WERI-Rb-1 (cell line): ENCODE measurements around the gene KCNMA1.

ENCODE experiments used
- DNase-seq: peaks from one replicate; pipeline ENCODE4 v3.0.0-alpha.2; 2020
- H3K27ac ChIP-seq: fragments of 250-450 bp; sonication (Bioruptor Pico); 2 replicates; pipeline ENCODE4 v1.5.1; 2020; ENCODE audit warnings: mild to moderate bottlenecking, moderate library complexity
- H3K27me3 ChIP-seq: fragments of 250-450 bp; sonication (Bioruptor Pico); 2 replicates; pipeline ENCODE4 v1.5.1; 2021; ENCODE audit warnings: mild to moderate bottlenecking, low read depth, moderate library complexity; ENCODE audit not compliant: insufficient read depth, severe bottlenecking
- H3K36me3 ChIP-seq: fragments of 250-450 bp; sonication (Bioruptor Pico); 2 replicates; pipeline ENCODE4 v1.5.1; 2020; ENCODE audit warnings: mild to moderate bottlenecking, moderate library complexity
- H3K4me3 ChIP-seq: 2 replicates; pipeline ENCODE4 v1.5.1; 2011; ENCODE audit warnings: low read depth, mild to moderate bottlenecking, control low read depth, low read length
- H3K9me3 ChIP-seq: fragments of 250-450 bp; sonication (Bioruptor Pico); 2 replicates; pipeline ENCODE4 v1.5.1; 2021; ENCODE audit warnings: mild to moderate bottlenecking, moderate library complexity; ENCODE audit not compliant: severe bottlenecking
- CTCF ChIP-seq: IDR thresholded peaks from 2 replicates; pipeline ENCODE4 v1.5.1; 2011; ENCODE audit warnings: low read depth, mild to moderate bottlenecking, control low read depth, inconsistent platforms, low read length

The KCNMA1 gene

DNA sequence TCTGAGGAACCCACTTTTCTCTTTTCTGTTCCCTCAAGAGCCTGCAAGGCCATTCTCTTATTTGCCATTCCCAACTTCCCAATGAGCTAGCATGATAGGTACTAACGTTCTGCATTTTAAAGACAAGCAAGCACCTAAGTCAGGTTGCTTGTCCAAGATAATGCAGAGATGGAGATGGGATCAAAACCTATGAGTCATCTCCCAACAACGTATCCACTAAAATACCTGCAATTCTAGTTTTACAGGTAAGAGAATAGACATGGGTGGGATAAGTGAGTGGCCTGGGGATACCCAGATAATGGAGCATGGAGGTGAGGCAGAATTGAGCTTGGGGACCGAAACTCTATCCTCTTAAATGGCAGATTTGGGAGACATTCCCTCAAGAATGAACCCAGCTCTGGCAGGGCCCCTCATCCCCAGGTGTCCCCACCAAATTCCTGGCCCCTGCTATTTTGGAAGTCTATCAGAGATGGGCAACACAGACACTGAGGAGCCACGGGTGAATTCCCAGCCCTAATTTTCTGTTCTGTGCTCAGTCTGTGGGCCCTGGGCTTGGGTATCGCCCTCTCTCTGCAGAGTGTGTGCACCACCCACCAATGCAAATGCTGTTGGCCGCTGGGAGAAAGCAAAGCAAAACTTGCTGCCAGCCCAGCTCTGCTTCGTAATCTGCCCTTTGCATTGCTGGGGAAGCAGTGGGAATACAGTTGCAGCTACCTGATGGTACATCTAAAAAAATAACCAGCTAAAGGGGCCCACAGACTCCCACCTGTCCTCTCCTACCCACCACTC lies 98.3 kb downstream of the KCNMA1 start:
- Histone ChIP-seq H3K9me3 (no peaks in the 10 kb centered on the region), H3K36me3 (no peaks in the 10 kb centered on the region), H3K4me3 (no peak overlapping the region), H3K27me3 (no peaks in the 10 kb centered on the region), H3K27ac (no peak overlapping the region)
- DNase-seq, result no peak
- no peak for TF ChIP-seq CTCF

DNA sequence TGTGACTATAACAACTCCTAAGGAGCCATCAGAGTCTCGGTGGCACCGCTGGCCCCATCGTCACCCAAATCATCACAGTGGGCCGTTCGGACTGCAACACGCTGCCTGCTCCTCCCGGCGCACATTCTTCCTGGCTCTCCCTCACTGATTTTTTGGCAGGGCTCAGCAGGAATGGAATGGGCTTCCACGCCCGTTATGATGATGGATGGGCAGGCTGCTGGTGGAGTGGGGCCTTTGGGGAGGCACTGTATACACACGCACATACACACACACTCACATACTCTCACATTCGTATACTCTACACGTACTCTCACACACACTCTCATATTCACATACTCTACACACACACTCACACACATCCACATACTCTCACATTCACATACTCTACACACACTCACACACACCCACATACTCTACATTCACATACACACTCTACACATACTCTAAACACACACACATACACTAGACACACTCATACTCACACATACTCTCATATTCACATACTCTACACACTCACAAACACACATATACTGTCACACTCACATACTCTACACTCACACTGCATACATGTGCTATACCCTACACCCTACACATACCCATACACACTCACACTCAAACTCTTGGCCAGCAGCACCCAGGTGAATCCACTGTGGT lies 99.8 kb downstream of the KCNMA1 start:
- TF ChIP-seq CTCF, result no peak
- H3K9me3 ChIP-seq, result no peaks in the 10 kb centered on the region
- no peaks in the 10 kb centered on the region for H3K36me3 ChIP-seq
- no peak overlapping the region for H3K4me3 ChIP-seq
- H3K27me3 ChIP-seq, result no peaks in the 10 kb centered on the region
- no peak overlapping the region for H3K27ac ChIP-seq
- DNase-seq, result no peak

GRCh38 chr10:77537071-77537470 lies 100.5 kb downstream of the KCNMA1 start:
- DNase-seq, result no peak
- H3K27me3 ChIP-seq, result no peaks in the 10 kb centered on the region
- H3K9me3 ChIP-seq, result no peaks in the 10 kb centered on the region
- no peak for TF ChIP-seq CTCF
- no peak overlapping the region for H3K27ac ChIP-seq
- no peaks in the 10 kb centered on the region for H3K36me3 ChIP-seq
- no peak overlapping the region for H3K4me3 ChIP-seq

GRCh38 chr10:77533887-77534278 lies 103.7 kb downstream of the KCNMA1 start:
- Histone ChIP-seq H3K4me3 (no peak overlapping the region), H3K36me3 (no peaks in the 10 kb centered on the region), H3K27ac (no peak overlapping the region), H3K9me3 (no peaks in the 10 kb centered on the region), H3K27me3 (no peaks in the 10 kb centered on the region)
- no peak for TF ChIP-seq CTCF
- DNase-seq, result no peak

DNA sequence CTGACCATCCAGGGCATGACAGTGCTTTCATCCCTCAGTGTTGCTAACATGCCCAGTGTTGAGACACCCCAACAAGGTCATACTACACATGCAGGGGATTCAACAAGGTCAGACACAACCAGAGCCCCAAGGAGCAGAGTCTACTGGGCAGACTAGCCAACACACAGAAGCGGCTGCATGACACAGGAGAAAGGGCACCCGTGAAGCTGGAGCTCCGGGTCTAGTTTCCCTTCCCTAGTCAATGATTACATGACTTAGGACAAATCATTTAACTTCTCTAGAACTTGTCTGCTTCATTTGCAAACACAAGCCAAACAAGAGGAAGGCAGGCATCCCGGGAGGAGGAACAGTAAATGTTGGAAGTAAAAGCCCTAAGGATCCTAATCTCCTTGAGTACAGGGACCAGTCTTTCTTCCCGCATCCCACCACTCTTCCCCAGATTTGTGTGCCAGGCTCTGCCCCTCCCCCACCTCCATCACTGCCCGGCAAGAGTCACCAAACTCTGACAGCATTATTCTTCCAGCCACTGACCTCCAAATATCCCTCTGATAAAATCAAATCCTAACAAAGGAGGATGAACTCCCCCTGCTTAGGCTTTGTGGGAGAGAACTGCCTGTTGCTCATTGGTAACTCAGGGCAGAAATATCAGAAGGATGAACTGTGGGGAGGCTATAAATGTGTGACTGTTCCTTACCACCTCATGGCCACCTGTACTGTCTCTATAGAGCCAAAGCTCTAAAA lies 104.3 kb downstream of the KCNMA1 start:
- Histone ChIP-seq H3K9me3 (no peaks in the 10 kb centered on the region), H3K4me3 (no peak overlapping the region), H3K27me3 (no peaks in the 10 kb centered on the region), H3K36me3 (no peaks in the 10 kb centered on the region), H3K27ac (no peak overlapping the region)
- TF ChIP-seq CTCF, result no peak
- no peak for DNase-seq
